Thoracic aorta (tissue), 2 donors: ENCODE measurements around the gene MAPK10. TPM values are rescaled to one million over a fixed set of nuclear protein-coding genes. Genes with fewer than 3 reads are reported as not detected.

ENCODE experiments used
- ATAC-seq: fragments of 150-250 bp; one replicate; pipeline ENCODE4 v1.8.0; 2017; ENCODE audit warnings: low read depth; ENCODE audit not compliant: insufficient number of reproducible peaks, low FRiP score
- DNase-seq: peaks from one replicate; pipeline ENCODE4 v3.0.0-alpha.2; 2020; ENCODE audit warnings: low spot score
- H3K27ac ChIP-seq, 2 donors: fragments of 200-600 bp; sonication (generic); 1 replicate in 1 of 2; 2 replicates in 1 of 2; pipeline ENCODE4 v1.5.1; 2016; ENCODE audit warnings: mild to moderate bottlenecking in 2 of 2, moderate library complexity in 2 of 2
- H3K27me3 ChIP-seq: fragments of 200-600 bp; sonication (generic); replicated peaks from 2 replicates; pipeline ENCODE4 v1.6.0; 2016; ENCODE audit warnings: mild to moderate bottlenecking; ENCODE audit not compliant: insufficient read depth
- H3K36me3 ChIP-seq: fragments of 200-600 bp; sonication (generic); one replicate; pipeline ENCODE4 v1.5.1; 2016
- H3K4me1 ChIP-seq, 2 donors: fragments of 200-600 bp; sonication (generic); 1 replicate in 1 of 2; 2 replicates in 1 of 2; pipeline versions ENCODE4 v1.5.1 to v1.6.0; 2016; ENCODE audit warnings: low read depth in 2 of 2, mild to moderate bottlenecking in 1 of 2; ENCODE audit not compliant: control insufficient read depth in 1 of 2
- H3K4me3 ChIP-seq: fragments of 200-600 bp; sonication (generic); 2 replicates; pipeline ENCODE4 v1.5.1; 2016; ENCODE audit warnings: mild to moderate bottlenecking
- H3K9me3 ChIP-seq: fragments of 200-600 bp; sonication (generic); 2 replicates; pipeline ENCODE4 v1.5.1; 2016
- total RNA-seq, 2 donors: library from RNA; depleted of rRNA; stranded (reverse); fragments of >200 nt; gene quantifications; one replicate each; pipeline versions ENCODE4 v1.1.0 to v1.2.3, GENCODE V29; 2016
- TF ChIP-seq, protein P1 (sequence below): fragments of 200-600 bp; sonication (generic); IDR thresholded peaks from one replicate; pipeline ENCODE4 v1.5.1; 2019; ENCODE audit warnings: antibody characterized with exemption

MAPK10 gene
- total RNA-seq, 2 donors from 2014 or later = 28.8 to 44.7 TPM

GRCh38 chr4:86129546-86129945 is 230.3 kb downstream of the MAPK10 start:
- no peak overlapping the region for H3K27ac ChIP-seq
- H3K9me3 ChIP-seq = no peaks in the 10 kb centered on the region
- no peak for DNase-seq
- no peaks in the 10 kb centered on the region for H3K27me3 ChIP-seq
- no peaks in the 10 kb centered on the region for H3K4me1 ChIP-seq
- H3K4me3 ChIP-seq = no peak overlapping the region
- no peaks in the 10 kb centered on the region for H3K36me3 ChIP-seq
- no peak for ATAC-seq
- TF ChIP-seq, protein P1, sequence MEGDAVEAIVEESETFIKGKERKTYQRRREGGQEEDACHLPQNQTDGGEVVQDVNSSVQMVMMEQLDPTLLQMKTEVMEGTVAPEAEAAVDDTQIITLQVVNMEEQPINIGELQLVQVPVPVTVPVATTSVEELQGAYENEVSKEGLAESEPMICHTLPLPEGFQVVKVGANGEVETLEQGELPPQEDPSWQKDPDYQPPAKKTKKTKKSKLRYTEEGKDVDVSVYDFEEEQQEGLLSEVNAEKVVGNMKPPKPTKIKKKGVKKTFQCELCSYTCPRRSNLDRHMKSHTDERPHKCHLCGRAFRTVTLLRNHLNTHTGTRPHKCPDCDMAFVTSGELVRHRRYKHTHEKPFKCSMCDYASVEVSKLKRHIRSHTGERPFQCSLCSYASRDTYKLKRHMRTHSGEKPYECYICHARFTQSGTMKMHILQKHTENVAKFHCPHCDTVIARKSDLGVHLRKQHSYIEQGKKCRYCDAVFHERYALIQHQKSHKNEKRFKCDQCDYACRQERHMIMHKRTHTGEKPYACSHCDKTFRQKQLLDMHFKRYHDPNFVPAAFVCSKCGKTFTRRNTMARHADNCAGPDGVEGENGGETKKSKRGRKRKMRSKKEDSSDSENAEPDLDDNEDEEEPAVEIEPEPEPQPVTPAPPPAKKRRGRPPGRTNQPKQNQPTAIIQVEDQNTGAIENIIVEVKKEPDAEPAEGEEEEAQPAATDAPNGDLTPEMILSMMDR = no peak

DNA sequence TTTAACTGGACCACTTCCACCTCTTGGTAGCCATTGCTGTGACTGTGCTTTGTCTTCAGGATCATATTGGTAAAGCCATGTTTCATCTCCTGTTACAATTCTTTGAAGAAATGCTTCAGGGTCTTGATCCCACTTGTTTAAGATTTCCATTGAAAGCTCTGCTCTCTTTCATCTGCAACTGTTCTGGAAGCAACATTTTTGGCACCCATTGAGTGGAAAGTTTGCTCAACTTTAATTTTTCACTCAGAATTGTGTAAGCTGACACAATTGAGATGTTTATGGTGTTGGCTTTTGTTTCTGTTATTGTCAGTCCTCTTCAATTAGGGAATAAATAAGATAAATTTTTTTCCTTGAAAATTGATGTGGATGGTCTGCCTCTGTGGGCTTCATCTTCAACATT is 237.4 kb downstream of the MAPK10 start:
- no peaks in the 10 kb centered on the region for H3K27me3 ChIP-seq
- DNase-seq (no peak), ATAC-seq (no peak)
- H3K4me3 ChIP-seq = no peak overlapping the region
- peaks cover 0 to 10% of the 10 kb centered on the region in 2 donors for H3K4me1 ChIP-seq
- TF ChIP-seq, protein P1 = no peak
- no peaks in the 10 kb centered on the region for H3K36me3 ChIP-seq
- H3K9me3 ChIP-seq = no peaks in the 10 kb centered on the region
- H3K27ac ChIP-seq = no peak overlapping the region

GRCh38 chr4:86118711-86119110 is 241.1 kb downstream of the MAPK10 start:
- ATAC-seq (no peak), DNase-seq (no peak)

GRCh38 chr4:86117705-86118302 is 242.0 kb downstream of the MAPK10 start:
- no peak overlapping the region for H3K4me3 ChIP-seq
- H3K4me1 ChIP-seq = peaks cover 0 to 11% of the 10 kb centered on the region in 2 donors
- no peaks in the 10 kb centered on the region for H3K9me3 ChIP-seq
- TF ChIP-seq, protein P1 = no peak
- H3K27me3 ChIP-seq = no peaks in the 10 kb centered on the region
- no peak overlapping the region for H3K27ac ChIP-seq
- ATAC-seq (no peak), DNase-seq (no peak)
- no peaks in the 10 kb centered on the region for H3K36me3 ChIP-seq

More at GRCh38 chr4:86118711-86119110, 241.1 kb downstream of the MAPK10 start:
- H3K4me3 ChIP-seq = no peak overlapping the region
- H3K27me3 ChIP-seq = no peaks in the 10 kb centered on the region
- H3K9me3 ChIP-seq = no peaks in the 10 kb centered on the region
- no peaks in the 10 kb centered on the region for H3K36me3 ChIP-seq
- peaks cover 0 to 11% of the 10 kb centered on the region in 2 donors for H3K4me1 ChIP-seq
- no peak overlapping the region for H3K27ac ChIP-seq
- TF ChIP-seq, protein P1 = no peak

DNA sequence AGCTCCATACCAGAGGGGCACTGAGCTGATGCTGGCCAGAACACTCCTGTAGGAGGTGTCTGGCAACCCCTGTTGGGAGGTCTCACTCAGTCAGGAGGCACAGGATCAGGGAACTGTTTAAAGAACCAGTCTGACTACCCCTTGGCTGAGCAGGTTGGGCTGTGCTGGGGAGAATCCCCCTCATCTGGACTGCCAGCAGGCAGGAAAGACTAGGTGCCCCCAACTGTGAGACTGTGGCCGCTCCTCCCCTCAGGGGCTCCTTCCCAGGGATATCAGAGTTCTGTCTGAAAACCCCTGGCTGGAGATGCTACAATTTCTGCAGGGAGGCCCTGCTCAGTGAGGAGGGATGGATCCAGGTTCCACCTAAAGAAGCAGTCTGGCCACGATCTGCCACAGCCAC is 245.3 kb downstream of the MAPK10 start:
- no peaks in the 10 kb centered on the region for H3K36me3 ChIP-seq
- TF ChIP-seq, protein P1 = no peak

More for the DNA sequence above, 245.3 kb downstream of the MAPK10 start:
- peaks cover 0 to 11% of the 10 kb centered on the region in 2 donors for H3K4me1 ChIP-seq
- peaks cover 3% of the 10 kb centered on the region for H3K9me3 ChIP-seq
- no peak for DNase-seq
- H3K27me3 ChIP-seq = no peaks in the 10 kb centered on the region
- ATAC-seq = no peak
- no peak overlapping the region for H3K27ac ChIP-seq
- no peak overlapping the region for H3K4me3 ChIP-seq
